Esophagus squamous epithelium (tissue), 4 donors: ENCODE measurements around the gene C5AR1.

Experiments used
- CTCF ChIP-seq, 6 experiments: fragments of 450-650 bp in 4 of 6; fragments of 200-600 bp in 2 of 6; sonication (generic) in 2 of 6; IDR thresholded peaks; one replicate each; pipeline ENCODE4 v1.5.1; 2016 to 2019; ENCODE audit warnings: antibody characterized with exemption in 6 of 6, mild to moderate bottlenecking in 4 of 6, moderate library complexity in 4 of 6
- POLR2A ChIP-seq, 4 donors: fragments of 450-650 bp; IDR thresholded peaks; one replicate each; pipeline ENCODE4 v1.6.1; 2017; ENCODE audit warnings: antibody characterized with exemption in 4 of 4, mild to moderate bottlenecking in 4 of 4, moderate library complexity in 3 of 4

- TF ChIP-seq CTCF (IDR thresholded peaks at IDR 0.05): no peak
- no peak for TF ChIP-seq POLR2A (IDR thresholded peaks at IDR 0.05)
These were observed 48.4 kb downstream of the C5AR1 start for GRCh38 chr19:47357788-47358680.
